ENCODE data around the gene PCK2.

Gene PCK2

DNA sequence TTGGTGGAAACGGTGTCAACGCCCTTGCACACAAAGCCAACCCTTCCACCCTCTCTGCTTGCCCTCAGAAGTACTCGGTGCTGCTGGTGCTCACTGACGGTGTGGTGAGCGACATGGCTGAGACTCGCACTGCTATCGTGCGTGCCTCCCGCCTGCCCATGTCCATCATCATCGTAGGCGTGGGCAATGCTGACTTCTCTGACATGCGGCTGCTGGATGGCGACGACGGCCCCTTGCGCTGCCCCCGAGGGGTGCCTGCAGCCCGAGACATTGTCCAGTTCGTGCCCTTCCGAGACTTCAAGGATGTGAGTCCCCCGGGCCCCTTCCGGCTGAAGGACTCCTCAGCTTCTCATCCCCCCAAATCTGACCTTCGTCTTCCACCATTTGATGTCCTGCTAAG, 17.0 kb upstream of the PCK2 start:
- no peak for DNase-seq

DNA sequence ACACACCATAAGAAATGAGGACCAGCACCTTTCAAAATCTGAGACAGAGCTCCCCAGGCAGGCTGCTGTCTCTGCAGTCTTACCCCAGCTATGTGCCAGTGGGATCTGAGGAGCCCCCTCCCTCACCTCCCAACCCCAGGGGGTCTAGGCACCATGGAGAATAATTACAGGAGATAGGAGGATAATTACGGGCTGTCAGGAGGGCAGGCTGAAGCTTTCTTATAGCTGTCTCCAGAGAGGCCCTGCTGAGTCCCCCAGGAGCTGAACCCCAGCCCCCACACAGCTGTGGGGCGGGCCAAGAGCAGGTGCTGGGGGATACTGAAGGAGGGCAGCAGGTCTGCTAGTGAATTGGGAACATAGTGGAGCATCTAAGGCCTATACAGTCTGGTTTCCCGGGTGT, 16.0 kb upstream of the PCK2 start:
- DNase-seq = no peak

DNA sequence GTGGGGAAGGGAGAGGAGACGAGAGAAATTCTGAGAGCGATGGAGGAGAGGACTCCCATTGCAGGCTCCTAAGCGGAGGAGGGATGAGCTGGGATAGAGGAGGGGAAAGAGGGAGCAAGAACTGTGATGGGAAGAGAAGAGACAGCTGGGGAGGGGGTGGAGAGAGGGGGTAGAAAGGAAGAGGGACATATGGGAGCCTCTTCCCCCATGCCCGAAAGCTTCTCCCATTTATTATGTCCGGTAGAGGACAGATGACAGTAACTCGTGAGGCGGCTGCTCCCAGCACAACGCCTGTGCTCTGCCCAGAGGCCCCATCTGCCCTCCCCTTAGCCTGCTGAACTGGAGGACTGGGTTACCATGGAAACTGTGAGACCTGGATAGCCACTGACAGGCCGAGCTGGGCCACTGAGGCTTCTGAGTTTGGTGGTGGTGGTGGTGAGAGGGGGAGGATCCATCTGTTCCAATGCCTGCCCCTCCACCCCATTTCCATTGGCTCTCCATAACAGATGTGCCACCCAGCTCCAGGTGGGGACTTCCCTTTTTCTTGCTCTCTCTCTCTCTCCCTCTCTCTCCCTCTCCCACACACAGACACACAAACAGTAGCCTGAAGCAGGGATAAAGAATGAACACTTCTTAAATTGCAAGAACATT, 14.5 kb upstream of the PCK2 start:
- DNase-seq = no peak

DNA sequence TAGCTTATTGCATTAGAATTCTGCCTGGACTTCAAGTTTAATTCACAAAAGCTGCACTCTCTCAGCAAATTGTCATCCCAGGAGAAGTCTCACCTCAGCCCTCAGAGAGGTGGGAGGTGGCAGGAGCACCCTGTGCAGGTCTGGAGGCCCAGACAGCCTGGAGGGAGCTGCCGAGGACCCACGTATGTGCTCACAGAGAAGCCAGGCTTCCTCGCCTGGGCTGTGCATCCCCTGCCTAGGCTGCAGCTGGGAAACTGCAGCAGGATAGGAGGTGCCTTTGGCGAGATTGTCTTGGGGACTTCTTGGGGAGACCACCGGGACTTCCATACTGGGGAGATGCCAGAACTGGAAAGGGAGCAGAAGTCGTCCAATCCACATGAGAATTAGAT, 14.0 kb upstream of the PCK2 start:
- no peak for DNase-seq

DNA sequence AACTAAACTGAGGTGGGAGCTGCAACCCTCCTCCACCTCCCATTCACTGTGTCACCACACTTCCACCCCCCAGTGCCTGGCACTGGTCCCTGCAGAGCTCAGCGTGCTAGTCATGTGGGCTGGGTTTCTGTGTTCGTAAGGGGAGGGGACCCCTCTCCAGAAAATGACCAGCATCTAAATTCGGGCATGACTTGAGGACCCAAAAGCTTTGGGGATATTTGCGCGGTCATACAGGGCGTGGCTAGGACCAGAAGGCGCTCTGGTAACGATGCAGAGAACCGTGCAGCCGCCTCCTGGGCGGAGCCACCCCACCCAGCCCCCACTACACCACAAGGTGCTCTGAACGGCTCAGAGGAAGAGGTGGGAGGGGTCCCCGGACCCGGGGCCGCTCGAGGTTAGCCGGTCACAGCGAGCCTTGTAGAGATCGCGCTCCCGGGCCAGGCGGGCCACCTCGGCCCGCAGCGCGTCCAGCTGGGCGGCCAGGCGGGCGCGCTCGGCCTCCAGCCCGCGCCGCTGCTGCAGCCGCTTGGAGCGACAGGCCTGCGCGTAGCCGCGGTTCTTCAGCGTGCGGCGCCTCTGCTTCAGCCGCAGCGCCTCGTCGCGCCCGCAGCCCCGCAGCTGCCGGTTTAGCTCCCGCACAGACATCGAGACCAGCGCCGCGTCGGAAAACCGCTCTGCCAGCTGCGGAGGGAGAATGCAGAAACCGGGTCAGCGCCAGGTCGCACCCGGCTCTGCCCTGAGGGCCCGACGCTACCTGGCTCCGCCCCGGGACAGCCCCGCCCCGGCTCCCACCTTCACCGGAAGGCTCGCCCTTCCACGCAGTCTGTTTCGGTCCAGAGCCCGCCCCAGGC, 13.0 kb upstream of the PCK2 start:
- DNase-seq = peak; percentile 40

DNA sequence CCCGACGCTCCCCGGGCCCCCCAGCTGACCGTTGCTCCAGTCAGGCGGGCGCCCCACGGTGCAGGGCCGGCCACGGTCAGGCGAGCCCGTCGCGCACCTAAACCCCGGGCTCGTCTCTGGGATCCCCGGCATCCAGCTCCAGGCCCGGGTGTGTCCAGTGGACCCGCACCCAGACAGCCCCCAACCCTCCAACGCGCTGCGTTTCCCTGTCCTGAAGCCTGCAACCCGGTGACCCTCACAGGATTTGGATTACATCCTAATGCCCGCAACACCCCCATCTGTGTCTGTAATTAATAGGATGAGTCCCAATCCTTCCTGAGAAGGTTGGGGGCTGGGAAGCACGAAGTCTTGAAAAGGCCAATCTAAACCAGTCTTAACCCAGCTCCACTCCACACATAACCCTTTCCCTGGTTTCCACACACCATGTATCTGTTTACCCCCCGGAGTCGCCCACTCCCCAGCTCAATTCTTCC, 12.3 kb upstream of the PCK2 start:
- no peak for DNase-seq

DNA sequence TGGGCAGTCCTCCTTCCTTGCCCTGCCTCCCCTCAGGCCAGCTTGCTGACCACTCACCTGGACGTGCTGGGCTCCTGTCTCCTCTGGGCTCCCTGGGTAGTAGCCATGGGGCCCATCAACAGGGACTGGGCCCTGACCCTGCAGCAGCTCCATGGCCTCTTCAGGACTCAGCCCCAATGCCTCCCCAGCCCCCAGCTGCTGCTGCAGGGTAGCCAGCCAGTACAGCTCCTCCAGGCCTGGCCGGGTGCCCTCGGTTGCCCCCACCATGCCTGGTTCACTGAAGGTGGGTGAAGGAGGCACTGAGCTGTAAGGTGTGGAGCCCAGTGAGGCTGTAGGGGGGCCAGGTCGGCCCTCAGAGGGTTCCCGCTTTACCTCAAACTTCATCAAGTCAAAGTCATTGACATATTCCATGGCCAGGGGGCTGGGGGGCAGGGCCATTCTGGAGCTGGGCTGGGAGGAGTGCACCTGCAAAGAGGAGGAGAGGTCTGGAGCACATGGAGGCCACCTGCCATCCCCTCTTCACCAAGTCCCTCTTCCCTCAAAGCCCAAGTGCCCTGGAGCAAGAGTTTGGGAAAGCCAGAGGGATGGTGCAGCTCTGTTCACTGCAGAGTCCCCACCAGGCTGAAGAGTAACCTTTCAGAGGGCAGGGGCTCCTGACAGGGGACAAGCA, 11.6 kb upstream of the PCK2 start:
- DNase-seq = no peak

DNA sequence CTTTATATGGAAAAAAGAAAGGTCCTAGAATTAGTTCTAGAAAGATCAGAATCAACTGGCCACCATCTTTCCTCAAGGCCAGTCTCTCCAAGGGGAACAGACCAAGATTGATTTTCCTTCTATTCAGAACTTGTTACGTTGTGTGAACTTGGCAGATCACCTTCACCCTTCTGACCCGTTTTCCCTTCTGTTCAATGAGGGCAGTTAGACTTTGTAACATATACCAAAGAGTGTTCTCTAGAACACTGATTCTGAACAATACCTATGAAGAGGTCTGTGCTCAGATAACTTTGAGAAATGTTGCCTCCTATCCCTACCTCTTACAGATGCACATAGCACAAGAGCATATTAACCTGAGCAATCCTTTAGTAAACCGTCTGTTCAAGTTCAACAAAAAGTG, 10.6 kb upstream of the PCK2 start:
- no peak for DNase-seq

DNA sequence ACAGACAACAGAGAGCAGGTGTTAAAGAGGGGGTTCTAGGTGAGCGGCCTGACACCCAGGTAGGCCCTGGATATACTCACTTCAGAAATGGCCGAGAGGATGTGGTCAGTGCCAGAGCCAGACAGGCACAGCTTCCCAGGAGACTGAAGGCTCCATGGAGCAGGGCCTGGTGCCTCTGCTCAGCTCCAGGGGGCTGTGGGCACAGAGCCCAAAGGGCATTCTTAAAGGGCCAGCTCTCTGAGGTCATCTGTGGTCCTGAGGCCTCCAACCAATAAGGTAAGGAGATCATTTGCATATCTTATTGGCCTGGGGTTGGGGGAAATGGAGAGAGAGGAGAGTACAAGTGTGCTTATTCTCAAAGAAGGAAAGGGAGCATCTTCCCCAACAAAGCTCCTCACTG, 9.7 kb upstream of the PCK2 start:
- DNase-seq = no peak

DNA sequence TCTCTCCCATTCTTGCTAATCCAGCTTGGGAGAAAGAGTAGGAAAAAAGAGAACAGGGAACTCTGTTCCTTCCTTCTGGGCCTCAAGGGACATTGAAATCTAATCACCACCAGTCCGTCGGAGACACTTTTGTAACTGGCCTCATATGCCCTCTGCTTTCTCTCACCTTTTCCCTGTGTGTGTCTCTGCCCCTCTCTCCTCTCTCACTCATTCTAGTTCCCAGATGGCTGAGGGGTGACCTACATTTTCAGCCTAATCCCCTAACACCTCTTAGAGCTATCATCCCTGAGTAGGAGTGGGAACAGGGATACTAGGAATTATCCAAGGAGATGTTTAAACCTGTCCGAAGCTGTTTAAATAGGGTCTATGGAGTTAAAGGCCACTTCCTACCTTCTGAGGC, 8.9 kb upstream of the PCK2 start:
- DNase-seq = no peak

DNA sequence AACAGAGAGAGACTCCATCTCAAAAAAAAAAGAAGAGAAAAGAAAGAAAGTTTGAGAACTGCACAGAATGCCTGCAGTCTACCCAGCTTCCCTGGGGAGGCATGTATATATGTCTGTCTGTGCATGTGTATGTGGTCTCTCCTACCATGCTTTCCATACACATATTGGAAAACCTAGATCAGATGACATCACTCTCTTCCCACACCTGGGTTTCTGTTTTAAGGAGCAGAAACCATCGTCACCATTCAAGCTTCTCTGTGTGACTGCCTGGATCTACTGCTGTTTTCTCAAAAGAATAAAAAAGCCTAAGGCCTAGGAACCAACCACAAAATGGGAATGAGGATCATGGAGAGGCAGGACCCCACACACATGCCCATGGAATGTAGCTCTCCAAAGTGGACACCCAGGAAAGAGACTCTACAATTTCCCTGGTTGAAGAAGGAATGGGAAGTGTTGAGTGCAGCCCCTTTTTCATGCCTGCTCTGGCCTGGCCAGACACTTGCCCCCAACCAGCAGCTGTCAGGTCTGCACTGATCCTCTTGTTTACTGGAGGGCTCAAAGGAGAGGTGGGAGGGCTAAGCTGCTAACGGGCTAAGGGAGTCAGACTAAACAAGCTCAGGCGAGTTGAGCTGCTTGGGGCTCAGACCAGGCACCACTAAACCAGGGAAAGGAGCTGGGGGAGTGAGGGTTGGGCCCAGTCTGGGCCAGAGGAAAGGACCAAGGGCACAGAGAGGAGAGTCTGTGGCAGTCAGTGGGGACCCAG, 7.7 kb upstream of the PCK2 start:
- no peak for DNase-seq

DNA sequence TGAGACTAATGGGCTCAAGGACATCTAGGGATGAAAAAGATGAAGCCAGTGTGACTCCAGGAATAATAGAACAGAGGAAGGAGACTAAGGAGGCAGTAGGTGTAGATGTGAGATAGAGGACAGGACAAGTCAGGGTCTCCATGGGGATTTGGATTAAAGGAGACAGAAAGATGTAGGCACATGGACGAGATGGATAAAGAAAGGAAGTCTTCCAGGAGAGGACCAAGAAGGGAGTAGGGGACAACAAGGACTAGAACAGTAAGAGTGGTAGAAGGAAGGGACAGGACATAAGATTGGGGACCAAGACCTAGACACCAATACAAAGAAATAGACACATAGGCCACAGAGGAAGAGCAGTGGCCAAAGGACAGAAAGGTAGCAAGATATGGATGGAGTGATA, 7.1 kb upstream of the PCK2 start:
- DNase-seq = no peak

DNA sequence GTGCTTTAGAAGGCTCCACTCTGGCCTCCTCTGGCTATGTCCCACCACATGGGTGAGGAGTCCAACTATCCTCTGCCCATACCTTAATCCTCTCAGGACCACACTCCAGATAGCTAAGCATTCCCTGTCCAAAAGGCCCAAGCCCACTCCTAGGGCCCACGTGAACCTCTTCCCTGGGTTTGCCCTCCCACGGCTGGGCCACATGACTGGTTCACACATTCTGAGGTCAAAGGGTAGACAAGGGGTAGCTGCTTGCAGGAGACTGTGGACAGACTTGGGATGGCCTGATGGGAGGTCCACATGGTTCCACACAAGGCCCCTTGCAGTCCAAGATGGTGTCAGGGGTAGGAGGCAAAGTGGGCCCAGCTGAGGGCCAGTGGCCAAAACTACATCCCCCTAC, 6.0 kb upstream of the PCK2 start:
- no peak for DNase-seq

DNA sequence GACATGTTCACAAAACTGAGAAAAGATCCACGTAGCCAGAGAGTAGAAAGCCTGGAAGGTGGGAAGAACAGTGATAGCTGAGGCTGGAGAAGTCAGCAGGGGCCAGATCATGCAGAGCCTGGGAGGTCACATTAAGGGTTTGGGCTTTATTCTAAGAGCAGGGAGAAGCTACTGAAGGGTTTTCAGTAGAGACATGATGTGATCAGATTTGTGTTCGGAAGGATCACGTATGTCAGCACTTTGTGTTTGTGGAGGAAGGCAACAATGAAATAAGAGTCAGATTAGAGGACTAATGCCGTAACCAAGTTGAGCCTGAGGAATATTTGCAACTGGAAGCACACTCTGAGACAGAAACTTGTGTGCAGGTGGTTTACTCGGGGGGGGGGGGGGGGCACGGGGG, 4.2 kb upstream of the PCK2 start:
- no peak for DNase-seq

DNA sequence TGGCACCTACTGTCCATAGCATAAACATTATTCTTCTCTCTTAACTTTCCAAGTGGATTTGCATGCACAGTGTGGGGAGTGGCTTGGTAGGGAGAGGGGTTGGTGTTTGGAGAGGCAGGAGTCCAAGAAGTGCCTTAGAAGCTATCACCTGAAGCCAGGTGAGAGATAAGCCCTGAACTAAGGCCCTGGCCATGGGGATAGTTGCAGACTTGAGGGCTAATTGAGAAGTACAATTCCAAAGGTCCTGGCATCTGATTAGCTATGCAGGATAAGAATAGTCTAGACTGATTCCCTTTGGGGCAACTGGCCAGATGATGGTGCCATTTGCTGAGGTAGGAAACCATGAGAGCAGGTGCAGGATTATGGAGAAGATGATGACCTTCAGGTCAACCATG, 2.0 kb upstream of the PCK2 start:
- no peak for DNase-seq

DNA sequence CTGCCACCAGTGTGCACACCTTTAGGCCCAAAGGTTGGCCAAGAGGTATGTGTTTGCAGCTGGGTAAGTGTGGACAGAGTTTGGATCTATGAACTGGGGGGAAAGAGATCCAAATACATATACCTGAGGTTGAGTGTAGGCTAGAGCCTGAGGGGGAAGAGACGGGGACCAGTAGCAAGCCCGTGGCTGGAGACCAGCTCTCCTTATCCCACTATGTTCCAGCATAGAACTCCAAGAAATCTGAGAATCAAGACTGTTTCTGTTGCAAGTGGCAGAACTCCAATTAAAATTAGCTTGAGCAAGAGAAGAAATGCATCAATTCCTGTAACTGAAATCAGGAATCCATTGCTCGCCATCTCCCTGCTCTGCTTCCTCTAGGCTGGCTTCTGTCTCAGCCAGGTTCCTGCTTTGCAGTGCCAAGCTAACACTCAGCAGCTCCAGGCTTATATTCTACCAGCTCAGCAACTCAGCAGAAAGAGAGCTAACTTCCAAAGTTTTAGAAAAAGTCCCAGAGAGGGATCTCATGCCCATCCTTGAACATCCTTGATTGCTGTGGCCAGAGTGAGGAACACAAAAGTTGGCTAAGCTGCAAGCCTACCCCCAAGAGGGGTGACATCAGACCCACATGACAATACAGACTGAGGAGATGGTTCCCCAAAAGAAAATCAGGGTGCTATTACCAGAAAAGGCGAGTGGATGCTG, 1.5 kb upstream of the PCK2 start:
- DNase-seq = no peak

DNA sequence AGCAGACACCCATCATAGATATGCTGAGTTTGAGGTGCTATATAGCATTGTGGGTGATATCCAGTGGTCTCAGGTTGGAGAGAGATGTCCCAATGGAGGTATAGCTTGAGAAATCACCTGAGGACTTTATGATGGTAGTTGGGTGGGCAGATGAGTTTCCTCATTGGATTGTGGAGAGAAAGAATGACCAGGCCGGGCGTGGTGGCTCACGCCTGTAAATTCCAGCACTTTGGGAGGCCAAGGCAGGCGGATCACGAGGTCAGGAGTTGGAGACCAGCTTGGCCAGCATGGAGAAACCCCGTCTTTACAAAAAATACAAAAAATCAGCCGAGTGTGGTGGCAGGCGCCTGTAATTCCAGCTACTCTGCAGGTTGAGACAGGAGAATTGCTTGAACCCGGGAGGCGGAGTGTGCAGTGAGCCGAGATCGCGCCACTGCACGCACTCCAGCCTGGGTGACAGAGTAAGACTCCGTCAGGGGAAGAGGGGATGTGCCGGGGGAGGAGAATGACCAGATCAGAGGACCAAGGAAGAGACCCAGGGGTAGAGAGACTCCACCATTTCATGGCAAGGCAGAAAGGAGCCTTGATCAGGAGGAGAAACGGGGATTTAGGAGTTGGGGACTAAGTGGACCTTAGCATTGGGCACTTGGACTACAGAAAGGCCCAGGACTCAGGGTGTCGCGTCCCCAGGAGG, 757 bp upstream of the PCK2 start:
- no peak for DNase-seq

DNA sequence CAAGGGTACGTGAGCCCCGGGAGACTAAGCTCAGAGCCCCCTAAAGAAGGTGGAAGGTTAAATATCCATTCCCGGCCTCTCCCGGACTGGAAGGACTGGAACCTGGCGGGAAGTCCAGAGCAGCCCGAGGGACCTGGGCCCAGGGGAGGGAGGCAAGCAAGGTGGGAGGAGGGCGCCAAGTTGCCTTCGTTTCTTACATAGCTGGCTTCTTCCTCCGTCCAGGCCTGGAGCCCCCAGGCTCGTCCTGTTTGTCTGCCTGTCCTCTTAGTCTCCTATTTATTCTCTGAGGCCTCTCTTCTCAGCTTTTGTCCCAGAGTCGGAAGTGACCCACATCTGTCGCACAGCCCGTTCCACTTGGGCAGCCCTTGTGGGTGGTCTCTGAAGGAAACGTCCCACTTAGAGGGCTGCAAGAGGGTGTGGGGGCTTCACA, 745 bp downstream of the PCK2 start:
- no peak for DNase-seq

DNA sequence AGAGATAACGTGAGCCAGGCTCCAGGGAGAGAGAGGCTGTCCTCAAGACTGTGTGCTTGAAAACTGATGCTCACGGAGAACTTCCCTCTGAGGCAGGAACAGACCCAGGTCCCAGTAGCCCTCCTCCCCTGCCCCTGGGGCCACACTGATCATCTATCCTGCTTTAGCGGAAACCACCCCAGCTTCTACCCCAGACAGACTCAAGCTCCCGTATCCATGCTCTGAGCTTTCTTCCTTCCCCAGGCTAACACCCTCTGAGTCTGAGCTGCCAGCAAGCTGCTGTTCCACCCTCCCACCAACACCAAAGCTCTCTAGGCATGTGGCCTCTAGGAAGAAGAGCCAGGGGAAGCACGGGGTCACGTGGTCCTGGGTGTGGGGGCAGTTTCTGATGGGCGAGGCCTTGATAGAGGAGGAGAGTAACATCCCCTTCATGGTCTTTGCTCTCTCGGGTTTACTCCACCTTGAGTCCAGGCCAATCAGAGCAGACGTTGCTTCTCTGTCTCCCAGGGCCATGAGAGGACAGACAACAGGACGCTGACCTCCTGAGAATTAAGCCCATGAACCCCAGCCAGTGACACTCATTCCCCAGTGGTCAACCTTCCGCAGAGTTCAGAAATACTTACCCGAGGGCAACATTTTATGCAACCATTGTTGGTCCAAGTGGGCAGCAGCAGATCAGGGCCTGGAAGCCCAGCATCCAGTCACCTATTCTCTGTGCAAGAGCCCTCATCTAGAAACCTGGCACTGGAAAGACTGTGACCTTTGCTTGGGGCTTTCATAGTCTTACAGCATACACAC, 1.4 kb downstream of the PCK2 start:
- DNase-seq = no peak

DNA sequence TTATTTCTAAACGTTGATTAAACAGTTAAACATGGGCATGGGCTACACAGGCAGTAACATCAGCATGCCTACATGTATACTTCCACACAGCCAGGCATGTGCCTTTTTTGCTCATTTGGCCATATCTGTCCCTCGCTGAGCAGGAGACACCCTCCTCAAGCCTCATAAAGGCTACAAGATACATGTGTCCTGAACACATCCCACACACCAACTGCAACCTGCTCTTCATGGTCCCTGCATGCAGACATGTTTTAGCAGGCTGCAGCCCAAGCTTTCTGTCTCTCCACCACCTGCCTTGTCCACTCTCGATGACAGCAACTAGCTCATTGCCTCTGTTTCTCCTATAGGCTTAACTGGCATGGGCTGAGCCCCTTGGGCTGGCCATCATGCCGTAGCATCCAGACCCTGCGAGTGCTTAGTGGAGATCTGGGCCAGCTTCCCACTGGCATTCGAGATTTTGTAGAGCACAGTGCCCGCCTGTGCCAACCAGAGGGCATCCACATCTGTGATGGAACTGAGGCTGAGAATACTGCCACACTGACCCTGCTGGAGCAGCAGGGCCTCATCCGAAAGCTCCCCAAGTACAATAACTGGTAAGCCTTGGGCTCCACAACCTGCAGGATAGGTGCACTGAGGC, 2.6 kb downstream of the PCK2 start:
- DNase-seq = no peak
